Measurements from ENCODE around the gene CHN1.

GRCh38 chr2:175025946-175026345, 20.8 kb upstream of the CHN1 start:
- no peak for TF ChIP-seq POLR2A (IDR thresholded peaks at IDR 0.05)
- TF ChIP-seq, protein P1, sequence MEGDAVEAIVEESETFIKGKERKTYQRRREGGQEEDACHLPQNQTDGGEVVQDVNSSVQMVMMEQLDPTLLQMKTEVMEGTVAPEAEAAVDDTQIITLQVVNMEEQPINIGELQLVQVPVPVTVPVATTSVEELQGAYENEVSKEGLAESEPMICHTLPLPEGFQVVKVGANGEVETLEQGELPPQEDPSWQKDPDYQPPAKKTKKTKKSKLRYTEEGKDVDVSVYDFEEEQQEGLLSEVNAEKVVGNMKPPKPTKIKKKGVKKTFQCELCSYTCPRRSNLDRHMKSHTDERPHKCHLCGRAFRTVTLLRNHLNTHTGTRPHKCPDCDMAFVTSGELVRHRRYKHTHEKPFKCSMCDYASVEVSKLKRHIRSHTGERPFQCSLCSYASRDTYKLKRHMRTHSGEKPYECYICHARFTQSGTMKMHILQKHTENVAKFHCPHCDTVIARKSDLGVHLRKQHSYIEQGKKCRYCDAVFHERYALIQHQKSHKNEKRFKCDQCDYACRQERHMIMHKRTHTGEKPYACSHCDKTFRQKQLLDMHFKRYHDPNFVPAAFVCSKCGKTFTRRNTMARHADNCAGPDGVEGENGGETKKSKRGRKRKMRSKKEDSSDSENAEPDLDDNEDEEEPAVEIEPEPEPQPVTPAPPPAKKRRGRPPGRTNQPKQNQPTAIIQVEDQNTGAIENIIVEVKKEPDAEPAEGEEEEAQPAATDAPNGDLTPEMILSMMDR (IDR thresholded peaks at IDR 0.05), result no peak

Measured in esophagus squamous epithelium (tissue), 4 donors.